ENCODE results near the gene GLYATL3.

GLYATL3 gene

GRCh38 chr6:49514571-49515484 lies 15.1 kb downstream of the GLYATL3 start:
- DNase-seq (ENCODE audit: low read depth, low spot score) = no peak

DNA sequence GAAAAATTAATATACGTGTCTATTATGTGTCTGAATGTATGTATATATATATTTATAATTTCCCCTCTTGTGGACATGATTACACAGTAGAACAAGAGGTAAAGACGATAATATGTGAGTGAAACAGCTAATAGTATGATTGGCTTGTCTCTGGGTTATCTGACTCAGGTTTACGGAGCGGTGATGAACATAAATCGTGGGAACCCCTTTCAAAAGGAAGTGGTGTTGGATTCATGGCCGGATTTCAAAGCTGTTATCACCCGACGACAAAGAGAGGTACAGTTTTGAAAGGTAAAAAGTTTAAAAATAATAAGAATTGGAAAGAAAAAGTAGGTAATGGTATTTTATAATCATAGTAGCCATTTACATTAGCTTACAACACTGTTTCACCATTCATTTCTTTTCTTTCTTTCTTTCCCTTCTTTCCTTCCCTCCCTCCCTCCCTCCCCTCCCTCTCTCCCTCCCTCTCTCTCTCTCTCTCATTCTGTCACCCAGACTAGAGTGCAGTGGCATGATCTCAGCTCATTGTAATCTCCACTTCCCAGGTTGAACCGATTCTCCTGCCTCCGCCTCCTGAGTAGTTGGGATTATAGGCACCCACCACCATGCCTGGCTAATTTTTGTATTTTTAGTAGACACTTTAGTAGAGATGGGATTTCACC lies 15.9 kb downstream of the GLYATL3 start:
- DNase-seq (ENCODE audit: low read depth, low spot score) = no peak

GRCh38 chr6:49516147-49516505 lies 16.4 kb downstream of the GLYATL3 start:
- no peak for DNase-seq (ENCODE audit: low read depth, low spot score)

DNA sequence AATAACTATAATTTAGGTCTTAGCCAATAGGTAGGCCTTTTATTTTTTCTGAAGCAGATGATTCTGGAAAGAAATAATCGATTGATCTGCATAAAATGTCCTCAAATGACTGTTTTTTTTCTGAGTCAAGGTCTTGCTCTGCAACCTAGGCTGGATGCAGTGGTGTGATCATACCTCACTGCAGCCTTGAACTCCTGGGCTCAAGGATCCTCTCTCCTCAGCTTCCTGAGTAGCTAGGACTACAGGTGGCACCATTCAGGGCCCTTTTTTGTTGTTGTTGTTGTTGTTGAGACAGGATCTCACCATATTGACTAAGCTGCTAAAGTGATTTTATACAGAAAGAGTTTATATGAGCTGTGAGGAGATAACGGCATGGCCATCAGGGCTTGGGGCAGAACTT lies 18.2 kb downstream of the GLYATL3 start:
- no peak for DNase-seq (ENCODE audit: low read depth, low spot score)

- DNase-seq (ENCODE audit: low read depth, low spot score) = no peak
These were observed 19.9 kb downstream of the GLYATL3 start for GRCh38 chr6:49519660-49520059.

DNA sequence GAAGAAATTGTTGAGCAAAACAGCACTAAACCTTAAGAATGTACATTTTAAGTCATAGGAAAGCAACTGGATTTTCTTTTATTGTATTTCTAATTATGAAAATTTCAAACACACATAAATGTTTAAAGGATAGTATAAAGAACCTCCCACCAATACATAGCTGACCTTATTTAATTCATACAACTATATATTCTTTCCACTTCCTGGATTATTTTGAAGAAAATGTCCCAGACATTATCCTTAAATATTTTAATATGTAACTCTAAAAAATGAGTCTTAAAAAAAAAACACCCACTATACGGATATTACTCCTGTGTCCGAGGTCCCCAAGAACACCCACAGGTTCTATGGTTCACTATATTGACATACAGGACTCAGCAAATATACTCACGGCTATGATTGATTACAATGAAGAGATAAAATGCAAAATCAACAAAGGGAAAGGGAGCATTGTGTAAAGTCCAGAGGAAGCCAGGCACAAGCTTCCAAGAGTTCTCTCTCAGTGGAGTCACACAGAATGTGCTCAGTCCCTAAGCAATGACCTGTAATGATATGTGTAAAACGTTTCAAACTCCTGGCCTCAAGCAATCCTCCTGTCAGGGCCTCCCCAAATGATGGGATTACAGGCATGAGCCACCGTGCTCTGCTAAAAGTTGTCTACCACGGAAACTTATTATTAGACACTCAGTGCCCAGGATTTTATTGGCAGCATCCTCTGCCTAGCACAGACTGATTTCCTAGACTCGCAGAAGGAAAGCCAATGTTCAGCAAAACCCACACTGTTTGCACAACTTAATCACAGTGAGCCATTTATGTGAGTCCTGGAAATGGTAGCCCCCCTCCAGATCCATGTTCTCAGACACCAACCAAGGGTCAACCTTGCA lies 23.2 kb downstream of the GLYATL3 start:
- no peak for DNase-seq (ENCODE audit: low read depth, low spot score)

DNA sequence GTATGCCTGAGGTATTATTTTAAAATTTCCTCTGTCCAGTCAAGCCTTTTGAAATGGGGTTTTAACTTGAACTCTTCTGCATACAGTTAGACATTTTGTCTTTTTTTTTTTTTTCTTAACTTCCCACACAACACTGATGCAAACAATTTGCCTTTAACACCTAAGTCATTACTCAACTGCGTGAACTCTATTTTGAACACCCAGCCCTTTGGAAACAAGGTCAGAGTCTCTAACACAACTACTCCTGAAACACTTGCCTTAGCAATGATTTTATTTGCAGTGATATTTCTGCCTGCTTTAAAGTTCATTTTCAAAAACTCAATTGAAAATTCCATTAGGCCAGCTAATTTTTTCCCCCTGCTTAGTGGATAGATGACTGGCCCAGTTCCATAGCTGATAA lies 24.2 kb downstream of the GLYATL3 start:
- no peak for DNase-seq (ENCODE audit: low read depth, low spot score)

DNA sequence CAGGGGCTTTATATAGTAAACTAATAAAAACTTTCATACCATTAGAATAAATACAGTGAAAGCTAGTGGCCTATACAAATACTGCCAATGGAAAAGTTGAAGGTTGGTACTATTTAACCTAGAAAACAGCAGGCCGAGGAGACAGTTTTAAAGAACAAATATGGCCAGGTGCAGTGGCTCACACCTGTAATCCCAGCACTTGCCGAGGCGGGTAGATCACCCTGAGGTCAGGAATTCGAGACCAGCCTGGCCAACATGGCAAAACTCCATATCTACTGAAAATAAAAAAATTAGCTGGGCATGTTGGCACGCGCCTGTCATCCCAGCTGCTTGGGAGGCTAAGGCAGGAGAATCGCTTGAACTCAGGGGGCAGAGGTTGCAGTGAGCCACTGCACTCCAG lies 24.8 kb downstream of the GLYATL3 start:
- no peak for DNase-seq (ENCODE audit: low read depth, low spot score)

GRCh38 chr6:49526598-49526997 lies 26.9 kb downstream of the GLYATL3 start:
- no peak for DNase-seq (ENCODE audit: low read depth, low spot score)

DNA sequence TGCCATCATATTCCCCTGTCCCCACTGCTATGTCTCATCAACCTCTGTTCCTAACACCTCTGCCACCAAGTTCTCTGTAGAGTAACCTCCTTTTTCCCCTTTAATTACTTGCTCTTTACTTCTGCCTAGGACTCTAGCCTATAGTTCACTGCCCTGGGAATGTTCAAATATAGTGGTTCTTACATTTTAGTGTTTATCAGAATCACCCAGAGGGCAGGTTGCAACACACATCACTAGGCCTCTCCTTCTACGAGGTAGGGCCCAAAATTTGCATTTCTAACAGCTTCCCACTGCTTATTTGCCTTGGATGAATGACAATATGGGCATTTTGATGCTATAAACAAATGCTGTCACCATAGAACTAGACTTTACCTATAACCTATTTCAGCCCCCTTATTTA lies 27.6 kb downstream of the GLYATL3 start:
- no peak for DNase-seq (ENCODE audit: low read depth, low spot score)

GRCh38 chr6:49528571-49528970 lies 28.8 kb downstream of the GLYATL3 start:
- peak; percentile 50 for DNase-seq (ENCODE audit: low read depth, low spot score)

- no peak for DNase-seq (ENCODE audit: low read depth, low spot score)
These were observed 30.5 kb downstream of the GLYATL3 start for GRCh38 chr6:49530141-49530776.

GRCh38 chr6:49531774-49532569 lies 32.2 kb downstream of the GLYATL3 start:
- DNase-seq (ENCODE audit: low read depth, low spot score) = peak; percentile 65

- no peak for DNase-seq (ENCODE audit: low read depth, low spot score)
These were observed 36.1 kb downstream of the GLYATL3 start for GRCh38 chr6:49535795-49536194.

GRCh38 chr6:49539102-49539501 lies 39.4 kb downstream of the GLYATL3 start:
- no peak for DNase-seq (ENCODE audit: low read depth, low spot score)

DNA sequence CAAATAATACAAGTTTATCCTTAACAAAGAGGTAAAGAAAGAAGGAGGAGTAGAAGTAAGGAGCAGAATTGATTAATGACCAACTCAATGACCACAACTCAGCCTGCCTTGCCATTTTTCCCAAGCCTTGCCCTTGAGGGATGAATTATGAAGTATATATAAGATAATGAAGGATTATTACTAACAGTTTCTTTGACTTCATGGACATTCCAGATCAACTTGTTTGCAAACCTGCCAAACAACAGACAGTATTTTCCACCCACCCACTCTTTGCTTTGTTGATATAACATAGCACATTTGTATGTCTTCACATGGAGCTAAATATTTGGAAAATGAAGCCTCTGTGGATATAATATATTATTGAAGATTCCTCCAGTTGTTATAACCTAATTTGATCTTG lies 40.9 kb downstream of the GLYATL3 start:
- no peak for DNase-seq (ENCODE audit: low read depth, low spot score)

DNA sequence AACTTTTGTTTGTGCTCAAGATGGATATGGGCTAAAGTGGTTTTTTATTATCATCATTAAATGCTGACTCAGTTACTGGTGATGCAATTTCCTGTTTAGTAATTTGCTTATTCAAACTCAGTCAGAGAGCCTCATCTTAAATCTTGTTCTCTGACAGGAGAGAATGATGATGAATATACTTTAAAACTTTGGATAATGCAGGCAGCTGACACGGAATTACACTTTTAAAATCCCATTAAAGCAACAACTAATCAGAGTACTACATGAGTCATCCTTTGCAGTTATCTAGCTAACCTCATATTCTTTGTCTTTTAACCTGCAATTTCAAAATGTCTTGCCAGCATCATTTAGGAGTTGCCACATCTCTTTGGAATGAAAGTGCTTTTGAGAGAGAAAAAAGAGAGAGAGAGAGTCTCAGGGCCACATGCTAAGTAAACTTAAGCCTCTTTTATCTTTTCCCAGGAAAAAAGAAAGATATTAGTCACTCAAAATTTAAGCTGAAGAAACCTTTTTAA lies 41.5 kb downstream of the GLYATL3 start:
- peak; percentile 68 for DNase-seq (ENCODE audit: low read depth, low spot score)

GRCh38 chr6:49541936-49542335 lies 42.2 kb downstream of the GLYATL3 start:
- no peak for DNase-seq (ENCODE audit: low read depth, low spot score)

GRCh38 chr6:49543087-49543858 lies 43.5 kb downstream of the GLYATL3 start:
- no peak for DNase-seq (ENCODE audit: low read depth, low spot score)

- no peak for DNase-seq (ENCODE audit: low read depth, low spot score)
These were observed 46.6 kb downstream of the GLYATL3 start for GRCh38 chr6:49546331-49546730.

Measured in astrocyte of the hippocampus (primary cell).